ENCODE data around the gene GREB1L.
A peak's percentile ranks its signal among the peaks of the same experiment; 100 is the strongest.

The GREB1L gene

GRCh38 chr18:21509062-21509461, 267.0 kb downstream of the GREB1L start:
- H3K27me3 Mint-ChIP-seq (ENCODE audit: low read depth, poor library complexity): no peaks in the 10 kb centered on the region
- no peak overlapping the region for H3K4me3 Mint-ChIP-seq
- H3K36me3 Mint-ChIP-seq (ENCODE audit: low read depth): peaks cover 92% of the 10 kb centered on the region
- peak overlapping the region; percentile 80 for H3K27ac Mint-ChIP-seq
- no peaks in the 10 kb centered on the region for H3K9me3 Mint-ChIP-seq
- no peak for TF ChIP-seq CTCF (IDR thresholded peaks at IDR 0.05)
- DNase-seq: no peak
- H3K4me1 Mint-ChIP-seq: peaks cover 12% of the 10 kb centered on the region

- H3K9me3 Mint-ChIP-seq: no peaks in the 10 kb centered on the region
- H3K4me1 Mint-ChIP-seq: no peaks in the 10 kb centered on the region
- no peak for TF ChIP-seq CTCF (IDR thresholded peaks at IDR 0.05)
- peak overlapping the region; percentile 85 for H3K27ac Mint-ChIP-seq
- no peak for DNase-seq
- H3K27me3 Mint-ChIP-seq (ENCODE audit: low read depth, poor library complexity): no peaks in the 10 kb centered on the region
- H3K4me3 Mint-ChIP-seq: no peak overlapping the region
- H3K36me3 Mint-ChIP-seq (ENCODE audit: low read depth): peaks cover 93% of the 10 kb centered on the region
Observed at GRCh38 chr18:21513292-21513691, 271.3 kb downstream of the GREB1L start.

- TF ChIP-seq CTCF (IDR thresholded peaks at IDR 0.05): no peak
- Mint-ChIP-seq H3K36me3 (ENCODE audit: low read depth) (peaks cover 93% of the 10 kb centered on the region), H3K27ac (peak overlapping the region; percentile 85), H3K4me3 (no peak overlapping the region), H3K27me3 (ENCODE audit: low read depth, poor library complexity) (no peaks in the 10 kb centered on the region), H3K9me3 (no peaks in the 10 kb centered on the region), H3K4me1 (no peaks in the 10 kb centered on the region)
- no peak for DNase-seq
Observed at GRCh38 chr18:21513741-21514140, 271.7 kb downstream of the GREB1L start.

- H3K4me3 Mint-ChIP-seq: no peak overlapping the region
- peaks cover 73% of the 10 kb centered on the region for H3K36me3 Mint-ChIP-seq (ENCODE audit: low read depth)
- H3K4me1 Mint-ChIP-seq: peaks cover 26% of the 10 kb centered on the region
- H3K9me3 Mint-ChIP-seq: no peaks in the 10 kb centered on the region
- TF ChIP-seq CTCF (IDR thresholded peaks at IDR 0.05): no peak
- H3K27ac Mint-ChIP-seq: peak overlapping the region; percentile 47
- H3K27me3 Mint-ChIP-seq (ENCODE audit: low read depth, poor library complexity): no peaks in the 10 kb centered on the region
- DNase-seq: no peak
Observed at GRCh38 chr18:21522530-21522929, 280.5 kb downstream of the GREB1L start.

- Mint-ChIP-seq H3K4me1 (peaks cover 28% of the 10 kb centered on the region), H3K4me3 (no peak overlapping the region), H3K36me3 (ENCODE audit: low read depth) (peaks cover 50% of the 10 kb centered on the region), H3K9me3 (no peaks in the 10 kb centered on the region), H3K27me3 (ENCODE audit: low read depth, poor library complexity) (no peaks in the 10 kb centered on the region), H3K27ac (peak overlapping the region; percentile 96)
- DNase-seq: no peak
- TF ChIP-seq CTCF (IDR thresholded peaks at IDR 0.05): no peak
Observed at GRCh38 chr18:21525916-21526315, 283.9 kb downstream of the GREB1L start.

GRCh38 chr18:21526463-21526862, 284.4 kb downstream of the GREB1L start:
- Mint-ChIP-seq H3K4me3 (no peak overlapping the region), H3K4me1 (peaks cover 28% of the 10 kb centered on the region), H3K27ac (peak overlapping the region; percentile 96), H3K9me3 (no peaks in the 10 kb centered on the region), H3K36me3 (ENCODE audit: low read depth) (peaks cover 51% of the 10 kb centered on the region), H3K27me3 (ENCODE audit: low read depth, poor library complexity) (no peaks in the 10 kb centered on the region)
- DNase-seq: no peak
- no peak for TF ChIP-seq CTCF (IDR thresholded peaks at IDR 0.05)
